ENCODE measurements around the gene PIP5KL1.

DNA sequence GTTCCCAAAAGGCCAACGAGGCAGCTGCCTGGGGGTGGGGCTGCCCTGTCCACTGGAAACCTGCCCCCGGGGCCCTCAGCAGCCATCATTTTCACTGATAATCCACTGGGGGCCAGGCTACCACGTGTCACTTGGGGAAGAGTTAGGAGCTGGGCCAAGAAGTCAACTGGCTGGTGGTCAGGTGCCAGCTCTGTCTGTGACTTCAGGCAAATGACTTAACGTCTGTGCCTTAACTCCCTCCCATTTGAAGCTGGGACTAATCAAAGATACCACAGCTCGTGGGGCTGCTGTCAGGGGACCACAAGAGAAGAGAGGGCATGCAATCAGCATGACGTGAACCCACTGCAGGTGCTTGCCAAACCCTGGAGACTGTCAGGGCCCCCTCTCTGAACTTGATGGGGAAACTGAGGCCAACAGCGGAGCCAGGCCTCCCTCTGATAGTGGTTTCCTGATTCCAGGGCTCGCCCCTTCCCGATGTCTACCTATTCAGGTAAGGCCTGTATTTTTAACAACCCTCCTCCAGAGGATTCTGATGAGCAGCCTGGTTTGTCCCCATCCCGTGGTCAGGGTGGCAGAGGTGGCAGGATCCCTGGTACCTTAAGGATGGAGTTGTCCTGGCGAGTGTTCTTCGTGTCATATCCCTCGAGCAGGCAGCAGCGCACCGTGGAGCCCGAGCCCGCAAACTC, 19.4 kb upstream of the PIP5KL1 start:
- TF ChIP-seq POLR2AphosphoS5 (IDR thresholded peaks at IDR 0.05; ENCODE audit: low read depth, low read length) (no peak), EZH2 (IDR thresholded peaks at IDR 0.05; ENCODE audit: low read depth, low read length, severe bottlenecking) (no peak), SIRT6 (IDR thresholded peaks at IDR 0.05; ENCODE audit: low read length) (no peak), EP300 (IDR thresholded peaks at IDR 0.05; ENCODE audit: borderline replicate concordance in 1 of 2, low read depth in 2 of 2, low read length in 2 of 2) (no peak)
- TF ChIP-seq, protein P1, sequence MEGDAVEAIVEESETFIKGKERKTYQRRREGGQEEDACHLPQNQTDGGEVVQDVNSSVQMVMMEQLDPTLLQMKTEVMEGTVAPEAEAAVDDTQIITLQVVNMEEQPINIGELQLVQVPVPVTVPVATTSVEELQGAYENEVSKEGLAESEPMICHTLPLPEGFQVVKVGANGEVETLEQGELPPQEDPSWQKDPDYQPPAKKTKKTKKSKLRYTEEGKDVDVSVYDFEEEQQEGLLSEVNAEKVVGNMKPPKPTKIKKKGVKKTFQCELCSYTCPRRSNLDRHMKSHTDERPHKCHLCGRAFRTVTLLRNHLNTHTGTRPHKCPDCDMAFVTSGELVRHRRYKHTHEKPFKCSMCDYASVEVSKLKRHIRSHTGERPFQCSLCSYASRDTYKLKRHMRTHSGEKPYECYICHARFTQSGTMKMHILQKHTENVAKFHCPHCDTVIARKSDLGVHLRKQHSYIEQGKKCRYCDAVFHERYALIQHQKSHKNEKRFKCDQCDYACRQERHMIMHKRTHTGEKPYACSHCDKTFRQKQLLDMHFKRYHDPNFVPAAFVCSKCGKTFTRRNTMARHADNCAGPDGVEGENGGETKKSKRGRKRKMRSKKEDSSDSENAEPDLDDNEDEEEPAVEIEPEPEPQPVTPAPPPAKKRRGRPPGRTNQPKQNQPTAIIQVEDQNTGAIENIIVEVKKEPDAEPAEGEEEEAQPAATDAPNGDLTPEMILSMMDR (IDR thresholded peaks at IDR 0.05; ENCODE audit: control extremely low read depth in 1 of 3, insufficient read depth in 1 of 3, low read depth in 1 of 3, low read length in 3 of 3), result no peak
